NCI-H1105 treated with DMSO at 0.1 percent for 48 hours (cell line): ENCODE results near the gene BTBD10.

Experiments
- DNase-seq: peaks from one replicate; lab custom pipeline; 2025; lab: John Stamatoyannopoulos, UW

Gene BTBD10

GRCh38 chr11:13373216-13373615 lies 89.8 kb downstream of the BTBD10 start:
- no peak for DNase-seq

- DNase-seq: no peak
Measured at GRCh38 chr11:13368041-13368446, 95.0 kb downstream of the BTBD10 start.

- DNase-seq: no peak
Measured at GRCh38 chr11:13367115-13367514, 95.9 kb downstream of the BTBD10 start.

GRCh38 chr11:13366266-13367026 lies 96.6 kb downstream of the BTBD10 start:
- no peak for DNase-seq

GRCh38 chr11:13364388-13364787 lies 98.6 kb downstream of the BTBD10 start:
- DNase-seq: no peak

GRCh38 chr11:13362596-13363109 lies 100.4 kb downstream of the BTBD10 start:
- DNase-seq: no peak

GRCh38 chr11:13358596-13359270 lies 104.3 kb downstream of the BTBD10 start:
- DNase-seq: no peak

- no peak for DNase-seq
Measured at GRCh38 chr11:13357232-13357631, 105.8 kb downstream of the BTBD10 start.

- no peak for DNase-seq
Measured at GRCh38 chr11:13355191-13355590, 107.8 kb downstream of the BTBD10 start.

- DNase-seq: no peak
Measured at GRCh38 chr11:13354335-13354734, 108.7 kb downstream of the BTBD10 start.

- DNase-seq: no peak
Measured at GRCh38 chr11:13352711-13353110, 110.3 kb downstream of the BTBD10 start.

- DNase-seq: no peak
Measured at GRCh38 chr11:13349581-13349980, 113.4 kb downstream of the BTBD10 start.

- no peak for DNase-seq
Measured at GRCh38 chr11:13349046-13349445, 114.0 kb downstream of the BTBD10 start.

- no peak for DNase-seq
Measured at GRCh38 chr11:13348305-13348704, 114.7 kb downstream of the BTBD10 start.

- DNase-seq: no peak
Measured at GRCh38 chr11:13347901-13348300, 115.1 kb downstream of the BTBD10 start.

GRCh38 chr11:13346470-13346869 lies 116.6 kb downstream of the BTBD10 start:
- no peak for DNase-seq

- DNase-seq: no peak
Measured at GRCh38 chr11:13344818-13345217, 118.2 kb downstream of the BTBD10 start.

- DNase-seq: peak; percentile 73
Measured at GRCh38 chr11:13343931-13344717, 118.9 kb downstream of the BTBD10 start.

- no peak for DNase-seq
Measured at GRCh38 chr11:13343067-13343466, 120.0 kb downstream of the BTBD10 start.

- DNase-seq: no peak
Measured at GRCh38 chr11:13341026-13341425, 122.0 kb downstream of the BTBD10 start.

- no peak for DNase-seq
Measured at GRCh38 chr11:13339195-13340153, 123.5 kb downstream of the BTBD10 start.
